ENCODE results near the gene GLRA3. TPM values are rescaled to one million over a fixed set of nuclear protein-coding genes. Genes with fewer than 3 reads are reported as not detected.
"Not testable (repeated sequence)": the region's sequence is repeated elsewhere in the genome, so short reads cannot be mapped to it uniquely, and the experiment has no call there.

Gene GLRA3
- total RNA-seq, 1 donor from 2014 or later, result not detected

DNA sequence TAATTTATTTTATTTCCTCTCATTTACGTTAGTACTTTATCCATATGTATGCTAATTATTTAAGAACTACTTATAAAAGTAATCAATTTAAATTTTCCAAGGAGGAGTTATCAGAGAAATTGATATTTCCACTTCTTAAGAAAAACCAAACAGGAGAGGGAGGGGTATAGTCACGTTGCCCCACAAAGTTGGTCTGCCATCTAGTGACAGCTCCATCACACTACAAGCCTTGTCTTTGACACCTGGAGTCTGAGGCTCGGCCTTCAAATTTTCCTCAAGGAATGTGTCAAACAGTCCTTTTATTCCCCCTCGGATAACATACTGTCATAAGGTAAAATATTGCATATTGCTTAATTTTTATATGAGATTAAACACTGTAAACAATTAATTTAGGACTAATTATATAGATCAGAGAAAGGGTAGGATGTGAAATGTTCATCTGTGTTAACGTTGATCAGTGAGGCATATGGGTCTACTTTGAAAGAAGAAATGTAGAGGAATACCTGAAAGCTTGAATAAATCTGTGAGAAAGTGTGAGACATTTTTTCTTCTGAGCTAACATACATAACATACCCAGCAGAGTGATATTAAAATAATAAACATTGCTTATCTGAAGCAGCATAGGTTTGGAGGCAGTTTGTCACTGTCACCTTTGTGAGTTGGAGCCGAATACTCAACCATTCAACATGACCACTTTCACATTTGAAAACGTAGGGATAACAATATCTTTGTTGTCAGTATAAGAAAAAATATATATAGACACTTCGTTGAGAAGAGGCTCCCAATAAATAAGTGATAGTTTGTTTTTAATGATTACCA lies 114.4 kb downstream of the GLRA3 start:
- DNase-seq (ENCODE audit: low spot score), result no peak

GRCh38 chr4:174713821-174714220 lies 115.2 kb downstream of the GLRA3 start:
- DNase-seq (ENCODE audit: low spot score), result no peak

GRCh38 chr4:174713181-174713580 lies 115.9 kb downstream of the GLRA3 start:
- DNase-seq (ENCODE audit: low spot score), result no peak

GRCh38 chr4:174709526-174709925 lies 119.5 kb downstream of the GLRA3 start:
- no peak for DNase-seq (ENCODE audit: low spot score)

- no peak for DNase-seq (ENCODE audit: low spot score)
Measured at GRCh38 chr4:174708381-174708780, 120.7 kb downstream of the GLRA3 start.

DNA sequence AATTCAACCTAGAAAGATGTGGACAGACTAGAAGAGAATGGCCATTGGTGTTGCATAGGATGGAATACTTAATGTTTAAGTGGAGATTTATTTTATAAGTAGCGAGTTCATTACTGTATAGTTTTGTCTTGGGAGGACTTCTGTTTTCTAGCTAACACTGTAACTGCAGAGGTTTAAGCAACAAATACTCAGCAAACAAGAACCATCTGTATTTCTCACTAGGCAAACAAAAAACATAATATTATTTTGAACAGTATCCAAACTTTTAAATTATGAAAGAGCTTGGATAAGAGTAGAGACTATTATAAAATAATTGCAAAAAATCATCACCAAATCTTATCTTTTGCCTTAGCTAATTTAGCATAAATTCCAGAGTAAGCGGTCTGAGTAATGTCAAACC lies 121.1 kb downstream of the GLRA3 start:
- DNase-seq (ENCODE audit: low spot score), result no peak

- DNase-seq (ENCODE audit: low spot score), result no peak
Measured at GRCh38 chr4:174707051-174707676, 121.9 kb downstream of the GLRA3 start.

- DNase-seq (ENCODE audit: low spot score), result no peak
Measured at GRCh38 chr4:174702979-174703478, 126.0 kb downstream of the GLRA3 start.

DNA sequence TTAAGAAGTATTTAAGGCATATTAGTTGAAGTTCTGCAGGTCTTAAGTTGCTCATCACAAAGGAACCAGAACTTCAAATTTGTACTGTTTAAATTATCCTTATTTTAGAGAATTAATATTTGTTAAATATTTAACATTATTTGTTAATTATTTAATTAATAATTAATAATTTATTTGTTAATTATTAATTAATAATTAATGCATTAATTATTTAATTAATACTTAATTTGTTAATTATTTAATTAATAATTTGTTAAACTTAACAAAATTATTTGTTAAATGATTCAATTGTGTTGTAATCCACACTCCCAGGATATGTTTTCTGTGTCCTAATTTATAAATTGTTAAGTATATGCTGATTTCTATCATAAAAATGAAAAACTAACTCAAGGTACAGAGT lies 129.4 kb downstream of the GLRA3 start:
- DNase-seq (ENCODE audit: low spot score), result no peak

GRCh38 chr4:174697896-174698295 lies 131.2 kb downstream of the GLRA3 start:
- no peak for DNase-seq (ENCODE audit: low spot score)

DNA sequence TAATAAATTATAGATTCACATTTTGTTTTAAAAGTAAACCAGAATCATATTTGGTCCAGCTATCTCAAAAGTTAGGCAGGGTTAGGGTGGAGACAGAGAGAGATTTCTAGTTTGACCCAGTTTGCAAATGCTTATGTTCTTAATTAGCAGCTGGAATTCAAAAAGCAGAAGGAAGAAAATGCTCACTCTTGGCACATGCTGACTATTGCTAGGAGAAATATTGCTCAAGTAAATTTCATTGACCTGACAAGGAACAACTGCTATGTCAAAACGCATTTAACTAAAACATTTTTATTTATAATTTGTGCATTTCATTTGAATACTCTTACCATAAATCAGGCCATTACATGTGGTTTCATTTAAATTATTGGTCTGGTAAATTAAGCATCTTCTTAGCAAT lies 131.8 kb downstream of the GLRA3 start:
- no peak for DNase-seq (ENCODE audit: low spot score)

GRCh38 chr4:174696657-174697056 lies 132.4 kb downstream of the GLRA3 start:
- no peak for DNase-seq (ENCODE audit: low spot score)

DNA sequence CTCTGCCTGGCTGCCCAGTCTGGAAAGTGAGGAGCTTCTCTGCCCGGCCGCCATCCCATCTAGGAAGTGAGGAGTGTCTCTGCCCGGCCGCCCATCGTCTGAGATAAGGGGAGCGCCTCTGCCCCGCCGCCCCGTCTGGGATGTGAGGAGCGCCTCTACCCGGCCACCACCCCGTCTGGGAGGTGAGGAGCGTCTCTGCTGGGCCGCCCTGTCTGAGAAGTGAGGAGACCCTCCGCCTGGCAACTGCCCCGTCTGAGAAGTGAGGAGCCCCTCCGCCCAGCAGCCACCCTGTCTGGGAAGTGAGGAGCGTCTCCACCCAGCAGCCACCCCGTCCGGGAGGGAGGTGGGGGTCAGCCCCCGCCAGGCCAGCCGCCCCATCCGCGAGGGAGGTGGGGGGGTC lies 137.2 kb downstream of the GLRA3 start:
- DNase-seq (ENCODE audit: low spot score), result not testable (repeated sequence)

DNA sequence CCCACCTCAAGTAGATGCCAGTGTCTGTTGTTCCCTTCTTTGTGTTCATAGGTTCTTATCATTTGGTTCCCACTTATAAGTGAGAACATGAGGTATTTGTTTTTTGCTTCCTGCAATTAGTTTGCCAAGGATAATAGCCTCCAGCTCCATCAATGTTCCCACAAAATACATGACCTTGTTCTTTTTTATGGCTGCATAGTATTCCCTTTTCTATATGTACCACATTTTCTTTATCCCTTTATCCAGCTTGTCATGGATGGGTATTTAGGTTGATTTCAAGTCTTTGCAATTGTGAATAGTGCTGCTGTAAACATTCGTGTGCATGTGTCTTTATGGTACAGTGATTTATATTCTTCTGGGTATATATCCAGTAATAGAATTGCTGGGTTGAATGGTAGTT lies 138.4 kb downstream of the GLRA3 start:
- no peak for DNase-seq (ENCODE audit: low spot score)

- DNase-seq (ENCODE audit: low spot score), result no peak
Measured at GRCh38 chr4:174689618-174690017, 139.4 kb downstream of the GLRA3 start.

- DNase-seq (ENCODE audit: low spot score), result no peak
Measured at GRCh38 chr4:174686826-174687225, 142.2 kb downstream of the GLRA3 start.

GRCh38 chr4:174681723-174682300 lies 147.2 kb downstream of the GLRA3 start:
- DNase-seq (ENCODE audit: low spot score), result no peak

DNA sequence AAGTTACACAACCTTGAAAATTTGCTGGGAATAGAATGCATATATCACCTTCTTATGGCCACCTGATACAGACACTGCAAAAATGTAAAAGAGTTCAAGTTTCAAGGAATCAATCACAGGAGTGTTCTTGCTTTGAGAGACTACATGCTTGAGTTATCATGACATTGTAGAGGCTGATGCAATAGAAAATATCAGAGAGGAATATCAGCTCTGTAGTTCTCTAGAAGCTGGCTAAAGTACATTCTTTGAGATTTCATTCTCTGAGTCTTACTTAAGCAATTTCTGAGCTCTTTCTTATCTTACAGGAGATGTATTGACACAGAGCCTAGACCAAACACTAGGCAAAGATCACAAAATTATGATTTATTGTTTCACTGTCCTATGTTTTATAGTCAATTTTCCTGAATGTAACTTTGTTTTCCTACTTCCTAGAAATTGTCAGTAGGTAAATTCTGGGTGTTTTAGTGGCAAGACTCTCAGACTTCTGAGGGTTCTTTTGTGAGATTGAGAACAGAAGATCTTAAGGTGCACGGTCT lies 154.7 kb downstream of the GLRA3 start:
- no peak for DNase-seq (ENCODE audit: low spot score)

GRCh38 chr4:174673865-174674264 lies 155.2 kb downstream of the GLRA3 start:
- no peak for DNase-seq (ENCODE audit: low spot score)

DNA sequence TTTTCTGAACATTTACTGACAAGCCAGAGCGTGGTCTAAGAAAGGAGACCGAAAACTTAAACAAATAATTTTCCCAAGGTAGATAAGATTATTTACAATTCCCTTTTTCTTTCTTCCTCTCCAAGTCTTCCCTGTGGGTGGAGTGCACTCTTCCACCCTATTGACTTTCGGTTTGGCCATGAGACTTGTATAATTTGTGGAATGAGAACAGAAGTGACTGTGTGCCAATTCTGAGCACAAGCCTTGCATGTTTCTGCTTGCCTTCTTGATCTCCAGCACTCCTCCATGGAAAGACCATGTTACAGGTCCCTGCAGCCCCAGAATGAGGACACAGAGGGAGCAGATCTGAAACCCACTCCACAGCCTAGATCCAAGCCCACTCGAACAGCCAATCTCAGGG lies 156.8 kb downstream of the GLRA3 start:
- DNase-seq (ENCODE audit: low spot score), result no peak

GRCh38 chr4:174669270-174669669 lies 159.8 kb downstream of the GLRA3 start:
- no peak for DNase-seq (ENCODE audit: low spot score)

DNA sequence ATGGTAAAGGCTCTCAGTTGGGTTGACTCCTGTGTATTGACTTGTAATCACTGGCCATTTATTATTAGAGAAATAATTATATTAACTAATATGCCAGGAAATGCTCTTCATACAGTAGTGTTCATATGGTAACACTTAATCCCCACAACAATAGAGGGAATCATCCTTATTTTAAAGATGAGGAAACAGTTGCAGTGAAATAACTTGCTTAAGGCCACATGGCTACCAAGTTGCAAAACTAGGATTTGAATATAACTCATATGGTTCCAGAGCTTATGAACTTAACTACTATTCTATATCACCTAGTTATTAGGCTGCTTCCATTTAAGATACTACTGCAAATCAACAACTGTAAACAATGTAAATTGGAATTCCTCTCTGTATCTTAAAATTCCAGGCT lies 163.2 kb downstream of the GLRA3 start:
- DNase-seq (ENCODE audit: low spot score), result no peak

DNA sequence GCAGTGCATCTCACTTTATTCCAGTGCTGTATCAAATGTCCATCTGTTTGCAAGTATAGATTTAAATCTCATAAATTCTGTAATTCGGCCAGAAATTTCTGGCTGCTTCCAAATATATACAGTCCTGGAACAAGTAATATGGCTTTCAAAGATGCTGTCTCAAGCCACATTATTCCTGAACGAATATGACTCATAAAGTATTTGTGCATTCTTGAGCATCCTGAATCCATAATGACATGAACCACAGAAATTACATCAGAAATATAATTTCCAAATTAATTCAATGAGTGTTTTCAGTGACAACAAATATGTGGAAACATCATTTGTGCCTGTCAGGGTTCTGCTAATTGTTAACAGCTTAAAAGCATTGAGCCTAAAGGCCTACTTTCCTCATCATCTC lies 165.8 kb downstream of the GLRA3 start:
- DNase-seq (ENCODE audit: low spot score), result no peak
